Spleen (tissue), 7 donors: ENCODE measurements around the gene MYLK4.

Source experiments
- CTCF ChIP-seq, 11 experiments: fragments of 200-600 bp in 7 of 11; fragments of 450-650 bp in 4 of 11; sonication (generic) in 4 of 11; IDR thresholded peaks in 8 of 11; conservative IDR thresholded peaks in 3 of 11; 1 replicate in 7 of 11; 2 replicates in 4 of 11; pipeline versions ENCODE4 v1.4.0 to v1.8.0; 2016 to 2021; ENCODE audit warnings: antibody characterized with exemption in 11 of 11, inconsistent platforms in 4 of 11, mild to moderate bottlenecking in 1 of 11
- POLR2AphosphoS5 ChIP-seq, 3 donors: sonication (generic); formaldehyde crosslinking; IDR thresholded peaks; one replicate each; pipeline ENCODE4 v1.5.1; 2017; ENCODE audit warnings: antibody characterized with exemption in 3 of 3
- donor health status: DM: no; HTN: no; CAD: no; lungs with moderate emphysema.
- donor health status: DM: no; HTN: no; CAD: no.
- donor health status: DM: no; HTN: no; CAD: no.

- TF ChIP-seq CTCF (IDR thresholded peaks at IDR 0.05 in 8 of 11, conservative IDR thresholded peaks at IDR 0.05 in 3 of 11) (no peak), POLR2AphosphoS5 (IDR thresholded peaks at IDR 0.05) (no peak)
Observed at GRCh38 chr6:2669067-2669700, 81.5 kb downstream of the MYLK4 start.
